Neural cell (in vitro differentiated cells): Measurements from ENCODE around the gene TOMM40. TPM values are rescaled to one million over a fixed set of nuclear protein-coding genes. Genes with fewer than 3 reads are reported as not detected.
"Not testable (repeated sequence)": the region's sequence is repeated elsewhere in the genome, so short reads cannot be mapped to it uniquely, and the experiment has no call there.

ENCODE experiments used
- H2AFZ ChIP-seq: fragments of 200-600, 300-800 bp; sonication (generic), shearing (Covaris generic); 2 replicates; pipeline ENCODE4 v1.6.0; 2014; ENCODE audit warnings: low read depth, mild to moderate bottlenecking, antibody characterized with exemption, low read length, moderate library complexity
- H3F3A ChIP-seq: fragments of 200-600 bp; shearing (Covaris generic); 2 replicates; pipeline ENCODE4 v1.6.1; 2016; ENCODE audit warnings: mild to moderate bottlenecking, moderate library complexity, mixed read lengths, antibody characterized with exemption, low read length; ENCODE audit not compliant: insufficient read depth, poor library complexity, severe bottlenecking
- H3K27ac ChIP-seq: fragments of 200-600, 300-800 bp; sonication (generic), shearing (Covaris generic); 2 replicates; pipeline ENCODE4 v1.5.1; 2014; ENCODE audit warnings: mild to moderate bottlenecking, low read length, moderate library complexity
- H3K27me3 ChIP-seq: fragments of 300-800, 200-600 bp; sonication (generic), shearing (Covaris generic); 2 replicates; pipeline ENCODE4 v1.6.0; 2014; ENCODE audit warnings: mild to moderate bottlenecking, low read depth, low read length, moderate library complexity; ENCODE audit not compliant: insufficient read depth
- H3K36me3 ChIP-seq: fragments of 300-800, 200-600 bp; sonication (generic), shearing (Covaris generic); 2 replicates; pipeline ENCODE4 v1.5.1; 2014; ENCODE audit warnings: mild to moderate bottlenecking, antibody characterized with exemption, low read length, moderate library complexity; ENCODE audit not compliant: insufficient read depth
- H3K4me2 ChIP-seq: fragments of 300-800, 200-600 bp; sonication (generic), shearing (Covaris generic); 2 replicates; pipeline ENCODE4 v1.6.0; 2014; ENCODE audit warnings: mild to moderate bottlenecking, low read length
- H3K4me3 ChIP-seq: fragments of 300-800, 200-600 bp; sonication (generic), shearing (Covaris generic); 2 replicates; pipeline ENCODE4 v1.5.1; 2014; ENCODE audit warnings: mild to moderate bottlenecking, low read length, moderate library complexity
- H3K79me2 ChIP-seq: fragments of 200-600 bp; shearing (Covaris generic); replicated peaks from 2 replicates; pipeline ENCODE4 v1.6.0; 2014; ENCODE audit warnings: mild to moderate bottlenecking, low read length, moderate library complexity; ENCODE audit not compliant: insufficient read depth
- H3K9ac ChIP-seq: fragments of 300-800, 200-600 bp; sonication (generic), shearing (Covaris generic); 2 replicates; pipeline ENCODE4 v1.6.1; 2016; ENCODE audit warnings: mild to moderate bottlenecking, low read length, mixed read lengths
- H3K9me2 ChIP-seq: fragments of 200-600 bp; shearing (Covaris generic); 2 replicates; pipeline ENCODE4 v1.6.1; 2016; ENCODE audit warnings: mild to moderate bottlenecking, low read length, mixed read lengths; ENCODE audit not compliant: insufficient read depth
- H3K9me3 ChIP-seq: fragments of 200-600, 300-800 bp; sonication (generic), shearing (Covaris generic); 2 replicates; pipeline ENCODE4 v1.6.1; 2016; ENCODE audit warnings: mild to moderate bottlenecking, mixed run types, low read length, moderate library complexity, mixed read lengths
- H4K20me1 ChIP-seq: fragments of 200-600 bp; shearing (Covaris generic); 2 replicates; pipeline ENCODE4 v1.6.1; 2016; ENCODE audit warnings: mild to moderate bottlenecking, mixed run types; ENCODE audit not compliant: insufficient read depth
- CTCF ChIP-seq: fragments of 450-650 bp; IDR thresholded peaks from 2 replicates; pipeline ENCODE4 v1.5.1; 2014; ENCODE audit warnings: antibody characterized with exemption, mild to moderate bottlenecking, moderate library complexity; ENCODE audit not compliant: poor library complexity, severe bottlenecking
- EP300 ChIP-seq: fragments of 450-650 bp; conservative IDR thresholded peaks from 2 replicates; pipeline ENCODE4 v1.6.1; 2014; ENCODE audit warnings: antibody characterized with exemption, mild to moderate bottlenecking, moderate library complexity; ENCODE audit not compliant: poor library complexity, severe bottlenecking
- MXI1 ChIP-seq: fragments of 450-650 bp; conservative IDR thresholded peaks from 2 replicates; pipeline ENCODE4 v1.6.1; 2014; ENCODE audit warnings: antibody characterized with exemption, mild to moderate bottlenecking; ENCODE audit not compliant: poor library complexity, severe bottlenecking
- POLR2AphosphoS5 ChIP-seq: IDR thresholded peaks from 2 replicates; pipeline ENCODE4 v1.6.1; 2012
- RAD21 ChIP-seq: fragments of 450-650 bp; conservative IDR thresholded peaks from 2 replicates; pipeline ENCODE4 v1.6.1; 2014; ENCODE audit warnings: antibody characterized with exemption, mild to moderate bottlenecking, moderate library complexity
- REST ChIP-seq: IDR thresholded peaks from 2 replicates; pipeline ENCODE4 v1.6.1; 2012; ENCODE audit warnings: borderline replicate concordance
- SMC3 ChIP-seq: fragments of 450-650 bp; conservative IDR thresholded peaks from 2 replicates; pipeline ENCODE4 v1.6.1; 2014; ENCODE audit warnings: antibody characterized with exemption, mild to moderate bottlenecking, moderate library complexity; ENCODE audit not compliant: poor library complexity
- TAF1 ChIP-seq: IDR thresholded peaks from 2 replicates; pipeline ENCODE4 v1.6.1; 2012; ENCODE audit warnings: low read depth
- polyA plus RNA-seq: library from polyadenylated mRNA; depleted of rRNA; stranded (reverse); fragments of >200 nt; gene quantifications from 2 replicates; pipeline ENCODE4 v1.2.3, GENCODE V29; 2014

The TOMM40 gene
- polyA plus RNA-seq, 1 donor from 2014 or later: 48.4 TPM

- TF ChIP-seq REST (no peak), RAD21 (no peak)
- no peaks in the 10 kb centered on the region for H3F3A ChIP-seq
- no peaks in the 10 kb centered on the region for H3K9me2 ChIP-seq
- no peaks in the 10 kb centered on the region for H3K9me3 ChIP-seq
- no peak overlapping the region for H3K4me3 ChIP-seq
- H3K27ac ChIP-seq: no peak overlapping the region
- H2AFZ ChIP-seq: no peak overlapping the region
- no peaks in the 10 kb centered on the region for H3K27me3 ChIP-seq
- no peaks in the 10 kb centered on the region for H4K20me1 ChIP-seq
- H3K4me2 ChIP-seq: no peak overlapping the region
- no peak overlapping the region for H3K9ac ChIP-seq
- H3K36me3 ChIP-seq: no peaks in the 10 kb centered on the region
- H3K79me2 ChIP-seq: peaks cover 18% of the 10 kb centered on the region
Observed at GRCh38 chr19:44856421-44857083, 34.5 kb upstream of the TOMM40 start.

GRCh38 chr19:44857837-44858236 lies 33.2 kb upstream of the TOMM40 start:
- Histone ChIP-seq H3K9me2 (no peaks in the 10 kb centered on the region), H3F3A (no peaks in the 10 kb centered on the region), H3K4me2 (no peak overlapping the region), H3K27me3 (no peaks in the 10 kb centered on the region), H3K9me3 (no peaks in the 10 kb centered on the region), H3K36me3 (no peaks in the 10 kb centered on the region), H3K4me3 (no peak overlapping the region), H3K79me2 (peaks cover 13% of the 10 kb centered on the region), H2AFZ (no peak overlapping the region), H3K27ac (no peak overlapping the region), H4K20me1 (no peaks in the 10 kb centered on the region), H3K9ac (no peak overlapping the region)
- TF ChIP-seq MXI1 (no peak), EP300 (no peak), REST (no peak), SMC3 (no peak), RAD21 (no peak), CTCF (no peak), TAF1 (no peak), POLR2AphosphoS5 (no peak)

GRCh38 chr19:44861576-44861975 lies 29.5 kb upstream of the TOMM40 start:
- H3K9me3 ChIP-seq, H3K4me3 ChIP-seq, H3K9ac ChIP-seq, H3K27ac ChIP-seq, H4K20me1 ChIP-seq, H3K27me3 ChIP-seq, H3K9me2 ChIP-seq, H2AFZ ChIP-seq, H3K4me2 ChIP-seq, H3K79me2 ChIP-seq, H3F3A ChIP-seq, H3K36me3 ChIP-seq: not testable (repeated sequence)
